ENCODE measurements around the gene OR51D1.

The OR51D1 gene

GRCh38 chr11:4671741-4672140 lies 34.5 kb downstream of the OR51D1 start:
- CTCF ChIA-PET = no interaction called here
- Histone ChIP-seq H3K9me3 (ENCODE audit: control insufficient read depth, insufficient read depth, low read depth, low read length) (no peaks in the 10 kb centered on the region), H3K36me3 (ENCODE audit: control insufficient read depth in 2 of 2, insufficient read depth in 1 of 2, low read length in 2 of 2) (no peaks in the 10 kb centered on the region), H3K4me3 (ENCODE audit: low read depth, low read length) (no peak overlapping the region), H3K27ac (ENCODE audit: extremely low read depth, low read depth, low read length) (no peak overlapping the region), H3K4me1 (ENCODE audit: control insufficient read depth, insufficient read depth, low read length) (no peaks in the 10 kb centered on the region)
- TF ChIP-seq ZNF174 (tag by site-specific recombination; IDR thresholded peaks at IDR 0.05) (no peak), ZNF473 (tag by site-specific recombination; IDR thresholded peaks at IDR 0.05) (no peak), ZNF404 (tag by site-specific recombination; IDR thresholded peaks at IDR 0.05) (no peak), OSR2 (tag by site-specific recombination; IDR thresholded peaks at IDR 0.05) (no peak), ZNF112 (tag by site-specific recombination; IDR thresholded peaks at IDR 0.05) (no peak), ZNF132 (tag by site-specific recombination; IDR thresholded peaks at IDR 0.05; ENCODE audit: borderline replicate concordance) (no peak)
- POLR2A ChIA-PET = no interaction called here

GRCh38 chr11:4672470-4672869 lies 35.2 kb downstream of the OR51D1 start:
- ChIA-PET CTCF (no interaction called here), POLR2A (no interaction called here)
- no peak for TF ChIP-seq SETDB1 (IDR thresholded peaks at IDR 0.05; ENCODE audit: insufficient read length, low read length)
- no peak for TF ChIP-seq ZNF132 (tag by site-specific recombination; IDR thresholded peaks at IDR 0.05; ENCODE audit: borderline replicate concordance)
- no peak for TF ChIP-seq REPIN1 (tag by site-specific recombination; IDR thresholded peaks at IDR 0.05; ENCODE audit: low read depth)
- TF ChIP-seq ZNF501 (tag by site-specific recombination; IDR thresholded peaks at IDR 0.05) = no peak
- no peak for TF ChIP-seq ZFP3 (tag by site-specific recombination; IDR thresholded peaks at IDR 0.05; ENCODE audit: low read depth)
- no peak for TF ChIP-seq PRDM4 (tag by site-specific recombination; IDR thresholded peaks at IDR 0.05)
- TF ChIP-seq ZNF544 (tag by site-specific recombination; IDR thresholded peaks at IDR 0.05) = no peak
- TF ChIP-seq ZNF114 (tag by site-specific recombination; IDR thresholded peaks at IDR 0.05) = no peak
- no peak for TF ChIP-seq ZNF26 (tag by site-specific recombination; IDR thresholded peaks at IDR 0.05)
- no peak for TF ChIP-seq ZNF148 (tag by site-specific recombination; IDR thresholded peaks at IDR 0.05; ENCODE audit: borderline replicate concordance)
- TF ChIP-seq ZNF341 (tag by site-specific recombination; IDR thresholded peaks at IDR 0.05; ENCODE audit: low read depth) = no peak
- TF ChIP-seq ZSCAN18 (tag by site-specific recombination; IDR thresholded peaks at IDR 0.05) = no peak
- TF ChIP-seq ZFP37 (tag by site-specific recombination; IDR thresholded peaks at IDR 0.05) = no peak
- no peak for TF ChIP-seq YY2 (tag by site-specific recombination; IDR thresholded peaks at IDR 0.05)
- TF ChIP-seq ZNF433 (tag by site-specific recombination; IDR thresholded peaks at IDR 0.05; ENCODE audit: low read depth) = no peak
- H3K4me3 ChIP-seq (ENCODE audit: low read depth, low read length) = no peak overlapping the region
- no peak overlapping the region for H3K27ac ChIP-seq (ENCODE audit: extremely low read depth, low read depth, low read length)
- H3K4me1 ChIP-seq (ENCODE audit: control insufficient read depth, insufficient read depth, low read length) = no peaks in the 10 kb centered on the region
- H3K9me3 ChIP-seq (ENCODE audit: control insufficient read depth, insufficient read depth, low read depth, low read length) = no peaks in the 10 kb centered on the region
- H3K36me3 ChIP-seq (ENCODE audit: control insufficient read depth in 2 of 2, insufficient read depth in 1 of 2, low read length in 2 of 2) = no peaks in the 10 kb centered on the region
